Measurements from ENCODE around the gene CYP11A1. TPM values are rescaled to one million over a fixed set of nuclear protein-coding genes. Genes with fewer than 3 reads are reported as not detected.

Gene CYP11A1
- polyA plus RNA-seq, 2 donors: 2.3 to 5.7 TPM

DNA sequence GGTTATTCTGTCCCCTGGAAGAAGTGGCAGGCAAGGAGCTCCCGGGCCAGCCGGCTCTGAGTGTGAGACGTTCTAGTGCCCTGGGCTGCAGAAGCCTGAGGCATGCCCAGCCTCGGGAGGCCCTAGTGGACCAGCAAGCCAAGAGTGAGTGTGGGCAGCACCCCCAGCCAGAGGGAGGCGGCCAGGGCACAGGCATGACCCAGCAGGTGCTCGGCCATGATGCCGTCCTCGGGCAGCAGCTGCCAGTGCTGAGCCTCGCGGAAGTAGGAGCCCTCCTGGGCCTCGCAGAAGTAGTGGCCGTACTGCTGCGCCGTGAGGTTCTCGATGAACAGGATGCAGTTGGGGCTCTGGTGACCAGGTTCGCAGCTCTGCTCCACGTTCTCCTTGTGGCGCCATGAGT, 43.1 kb upstream of the CYP11A1 start:
- no peaks in the 10 kb centered on the region for H3K9me3 ChIP-seq (ENCODE audit: control insufficient read depth in 2 of 2, insufficient read depth in 1 of 2, low read depth in 1 of 2, low read length in 1 of 2)
- 93 to 95% methylated on average over 18 of the region's 18 CpGs for whole genome bisulfite sequencing, 2 donors
- no peak overlapping the region for H3K4me3 ChIP-seq (ENCODE audit: low read depth in 1 of 2, low read length in 2 of 2)
- peaks cover 0 to 2% of the 10 kb centered on the region in 2 donors for H3K36me3 ChIP-seq (ENCODE audit: control insufficient read depth in 2 of 2, insufficient read depth in 2 of 2, low read length in 1 of 2)
- H3K4me1 ChIP-seq (ENCODE audit: control insufficient read depth in 2 of 2, insufficient read depth in 2 of 2, low read length in 1 of 2): peaks cover 0 to 3% of the 10 kb centered on the region in 2 donors
- H3K27ac ChIP-seq (ENCODE audit: low read depth in 2 of 2, low read length in 1 of 2): no peak overlapping the region
- H3K27me3 ChIP-seq (ENCODE audit: control insufficient read depth in 1 of 2, insufficient read depth in 2 of 2, low read length in 2 of 2): no peaks in the 10 kb centered on the region

DNA sequence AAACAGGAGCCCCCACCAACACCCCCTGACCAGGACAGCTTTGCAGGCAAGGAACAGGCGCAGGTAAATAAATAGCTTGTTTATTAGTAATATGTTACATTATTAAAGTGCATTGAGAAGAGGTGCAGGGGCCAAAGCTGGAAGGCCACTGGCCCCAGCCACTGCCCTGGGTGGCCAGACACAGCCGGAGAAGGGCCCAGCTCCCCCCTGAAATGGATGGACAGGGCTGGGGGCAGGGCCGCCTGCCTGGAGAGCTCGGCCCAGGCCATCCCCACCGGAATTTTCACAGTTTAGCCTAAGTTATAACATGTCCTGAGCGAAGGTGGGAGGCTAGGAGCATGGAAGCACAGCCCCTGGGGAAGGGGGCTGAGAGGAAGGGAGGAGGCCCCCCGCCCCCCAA, 41.8 kb upstream of the CYP11A1 start:
- WGBS, 2 donors: 86 to 87% methylated on average over 6 to 7 of the region's 7 CpGs
- H3K4me1 ChIP-seq (ENCODE audit: control insufficient read depth in 2 of 2, insufficient read depth in 2 of 2, low read length in 1 of 2): peaks cover 0 to 2% of the 10 kb centered on the region in 2 donors
- H3K9me3 ChIP-seq (ENCODE audit: control insufficient read depth in 2 of 2, insufficient read depth in 1 of 2, low read depth in 1 of 2, low read length in 1 of 2): no peaks in the 10 kb centered on the region
- H3K36me3 ChIP-seq (ENCODE audit: control insufficient read depth in 2 of 2, insufficient read depth in 2 of 2, low read length in 1 of 2): no peaks in the 10 kb centered on the region
- no peak overlapping the region for H3K27ac ChIP-seq (ENCODE audit: low read depth in 2 of 2, low read length in 1 of 2)
- no peak overlapping the region for H3K4me3 ChIP-seq (ENCODE audit: low read depth in 1 of 2, low read length in 2 of 2)
- H3K27me3 ChIP-seq (ENCODE audit: control insufficient read depth in 1 of 2, insufficient read depth in 2 of 2, low read length in 2 of 2): no peaks in the 10 kb centered on the region

DNA sequence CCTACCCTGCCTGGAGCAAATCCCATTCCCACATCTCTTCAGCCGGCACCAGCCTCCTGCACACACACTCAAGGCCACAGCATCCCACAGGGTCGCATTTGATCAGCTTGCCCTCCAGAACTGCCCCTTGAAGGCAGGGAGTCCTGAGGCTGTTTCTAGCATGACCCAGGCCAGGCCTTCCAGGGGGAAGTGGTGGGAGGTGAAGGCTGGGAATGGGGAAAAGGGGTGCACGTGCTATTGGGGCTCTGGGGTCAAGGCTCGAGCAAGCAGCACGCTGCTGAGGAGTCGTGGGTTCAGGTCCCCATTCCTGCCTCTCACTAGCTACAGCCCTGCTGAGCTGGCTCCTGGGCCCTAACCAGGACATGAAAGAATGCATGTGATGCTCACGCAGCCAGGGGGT, 41.4 kb upstream of the CYP11A1 start:
- WGBS, 2 donors: 80 to 90% methylated on average over 7 of the region's 7 CpGs
- H3K4me3 ChIP-seq (ENCODE audit: low read depth in 1 of 2, low read length in 2 of 2): no peak overlapping the region
- peaks cover 0 to 2% of the 10 kb centered on the region in 2 donors for H3K4me1 ChIP-seq (ENCODE audit: control insufficient read depth in 2 of 2, insufficient read depth in 2 of 2, low read length in 1 of 2)
- H3K9me3 ChIP-seq (ENCODE audit: control insufficient read depth in 2 of 2, insufficient read depth in 1 of 2, low read depth in 1 of 2, low read length in 1 of 2): no peaks in the 10 kb centered on the region
- no peaks in the 10 kb centered on the region for H3K27me3 ChIP-seq (ENCODE audit: control insufficient read depth in 1 of 2, insufficient read depth in 2 of 2, low read length in 2 of 2)
- no peak overlapping the region for H3K27ac ChIP-seq (ENCODE audit: low read depth in 2 of 2, low read length in 1 of 2)
- H3K36me3 ChIP-seq (ENCODE audit: control insufficient read depth in 2 of 2, insufficient read depth in 2 of 2, low read length in 1 of 2): no peaks in the 10 kb centered on the region

DNA sequence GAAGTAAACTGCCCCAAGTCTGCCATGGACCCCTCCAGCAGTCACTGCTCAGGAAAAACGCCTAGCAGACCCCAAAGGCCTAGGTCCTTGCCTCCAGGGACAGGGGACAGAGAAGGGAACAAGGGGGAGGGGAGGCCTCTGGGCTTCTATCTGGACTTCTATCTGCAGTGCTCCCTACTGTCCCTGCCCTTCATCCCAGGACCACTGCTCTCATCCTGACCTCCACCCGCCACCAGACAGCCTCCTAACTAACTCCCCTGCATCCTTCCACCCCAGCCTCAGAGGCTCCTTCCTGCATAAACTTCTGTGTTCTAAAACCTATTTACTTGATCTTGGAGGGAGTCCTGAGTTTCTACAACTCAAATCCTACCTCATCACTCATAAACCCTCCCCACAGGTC, 40.9 kb upstream of the CYP11A1 start:
- Histone ChIP-seq H3K4me3 (ENCODE audit: low read depth in 1 of 2, low read length in 2 of 2) (no peak overlapping the region), H3K9me3 (ENCODE audit: control insufficient read depth in 2 of 2, insufficient read depth in 1 of 2, low read depth in 1 of 2, low read length in 1 of 2) (no peaks in the 10 kb centered on the region), H3K27ac (ENCODE audit: low read depth in 2 of 2, low read length in 1 of 2) (no peak overlapping the region), H3K27me3 (ENCODE audit: control insufficient read depth in 1 of 2, insufficient read depth in 2 of 2, low read length in 2 of 2) (no peaks in the 10 kb centered on the region), H3K4me1 (ENCODE audit: control insufficient read depth in 2 of 2, insufficient read depth in 2 of 2, low read length in 1 of 2) (peaks cover 0 to 2% of the 10 kb centered on the region in 2 donors), H3K36me3 (ENCODE audit: control insufficient read depth in 2 of 2, insufficient read depth in 2 of 2, low read length in 1 of 2) (no peaks in the 10 kb centered on the region)
- 76 to 81% methylated on average over 2 of the region's 2 CpGs for WGBS, 2 donors

DNA sequence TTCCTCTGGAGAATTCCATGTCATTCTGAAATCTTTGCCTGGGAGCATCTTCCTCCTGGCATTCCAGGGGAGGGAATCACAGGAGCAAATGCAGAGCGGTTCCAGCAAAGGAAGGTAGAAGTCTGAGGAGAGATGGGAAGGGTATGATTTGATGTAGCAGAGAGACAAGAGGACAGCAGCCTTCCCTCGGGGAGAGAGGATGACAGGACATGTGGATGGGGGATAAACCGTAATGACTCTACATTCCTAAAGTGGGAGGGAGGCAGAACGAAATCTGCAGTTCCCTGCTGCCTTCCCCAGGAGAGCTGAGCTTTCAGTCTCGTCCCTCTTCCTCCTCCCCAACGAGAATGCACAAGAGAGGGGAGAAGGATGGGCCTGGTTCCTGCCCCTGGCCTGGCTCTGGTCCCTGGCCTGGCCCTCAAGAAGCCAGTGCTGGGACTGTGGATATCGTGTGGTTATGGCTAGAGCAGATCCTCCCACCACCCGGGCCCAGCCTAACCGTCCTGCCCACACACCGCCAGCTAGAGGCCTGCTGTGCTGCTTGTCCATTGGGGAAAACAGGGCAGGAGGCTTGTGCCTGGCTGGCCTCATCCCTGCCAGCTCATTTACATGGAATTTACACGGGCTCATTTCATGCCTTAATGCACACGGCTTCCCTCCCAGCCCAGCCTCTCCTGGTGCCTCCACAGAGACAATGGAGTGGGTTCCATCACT, 39.7 kb upstream of the CYP11A1 start:
- Histone ChIP-seq H3K27ac (ENCODE audit: low read depth in 2 of 2, low read length in 1 of 2) (no peak overlapping the region), H3K36me3 (ENCODE audit: control insufficient read depth in 2 of 2, insufficient read depth in 2 of 2, low read length in 1 of 2) (no peaks in the 10 kb centered on the region), H3K4me3 (ENCODE audit: low read depth in 1 of 2, low read length in 2 of 2) (no peak overlapping the region), H3K4me1 (ENCODE audit: control insufficient read depth in 2 of 2, insufficient read depth in 2 of 2, low read length in 1 of 2) (peaks cover 0 to 2% of the 10 kb centered on the region in 2 donors), H3K27me3 (ENCODE audit: control insufficient read depth in 1 of 2, insufficient read depth in 2 of 2, low read length in 2 of 2) (no peaks in the 10 kb centered on the region), H3K9me3 (ENCODE audit: control insufficient read depth in 2 of 2, insufficient read depth in 1 of 2, low read depth in 1 of 2, low read length in 1 of 2) (no peaks in the 10 kb centered on the region)
- 45 to 49% methylated on average over 11 to 12 of the region's 12 CpGs for WGBS, 2 donors

DNA sequence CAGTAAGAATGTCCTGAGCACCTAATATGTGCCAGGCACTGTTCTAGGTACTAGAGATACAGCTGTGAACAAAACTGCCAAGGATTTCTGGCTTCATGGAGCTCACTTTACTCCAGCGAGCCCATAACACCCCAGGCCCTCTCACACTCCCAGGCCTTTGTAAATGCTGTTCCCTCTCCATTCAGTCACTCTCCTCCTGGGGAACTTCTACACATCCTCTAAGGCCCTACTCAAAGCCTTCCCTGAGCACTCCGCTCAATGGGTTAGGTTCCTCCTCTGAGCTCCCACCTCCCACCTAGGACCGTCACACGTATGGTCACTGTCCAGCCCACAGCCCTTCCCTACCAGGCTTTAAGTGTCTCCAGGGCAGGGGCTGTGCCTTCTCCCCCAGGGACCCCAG, 39.1 kb upstream of the CYP11A1 start:
- WGBS, 2 donors: 82 to 90% methylated on average over 4 of the region's 4 CpGs
- H3K27me3 ChIP-seq (ENCODE audit: control insufficient read depth in 1 of 2, insufficient read depth in 2 of 2, low read length in 2 of 2): no peaks in the 10 kb centered on the region
- no peaks in the 10 kb centered on the region for H3K9me3 ChIP-seq (ENCODE audit: control insufficient read depth in 2 of 2, insufficient read depth in 1 of 2, low read depth in 1 of 2, low read length in 1 of 2)
- no peak overlapping the region for H3K27ac ChIP-seq (ENCODE audit: low read depth in 2 of 2, low read length in 1 of 2)
- peaks cover 0 to 2% of the 10 kb centered on the region in 2 donors for H3K4me1 ChIP-seq (ENCODE audit: control insufficient read depth in 2 of 2, insufficient read depth in 2 of 2, low read length in 1 of 2)
- H3K4me3 ChIP-seq (ENCODE audit: low read depth in 1 of 2, low read length in 2 of 2): no peak overlapping the region
- H3K36me3 ChIP-seq (ENCODE audit: control insufficient read depth in 2 of 2, insufficient read depth in 2 of 2, low read length in 1 of 2): no peaks in the 10 kb centered on the region

DNA sequence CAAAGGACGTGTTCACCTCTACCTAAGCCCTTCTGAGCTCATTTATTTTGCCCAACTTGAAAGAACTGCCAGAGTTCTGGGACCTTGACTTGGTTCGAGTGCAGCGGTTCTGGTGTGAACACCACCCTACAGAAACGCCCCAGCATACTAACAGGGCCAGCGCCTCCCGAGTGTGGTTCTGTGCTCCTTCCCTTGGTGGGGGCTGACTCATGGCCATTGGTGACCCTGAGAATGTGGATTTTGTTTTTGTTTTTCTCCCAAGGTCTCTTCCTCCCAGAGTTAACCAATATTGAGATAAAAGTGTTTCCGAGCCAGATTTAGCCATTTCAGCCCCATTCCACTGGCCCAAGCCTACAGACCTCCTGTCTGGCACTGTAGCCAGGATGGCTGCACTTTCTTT, 38.4 kb upstream of the CYP11A1 start:
- Histone ChIP-seq H3K27ac (ENCODE audit: low read depth in 2 of 2, low read length in 1 of 2) (no peak overlapping the region), H3K9me3 (ENCODE audit: control insufficient read depth in 2 of 2, insufficient read depth in 1 of 2, low read depth in 1 of 2, low read length in 1 of 2) (no peaks in the 10 kb centered on the region), H3K4me3 (ENCODE audit: low read depth in 1 of 2, low read length in 2 of 2) (no peak overlapping the region), H3K36me3 (ENCODE audit: control insufficient read depth in 2 of 2, insufficient read depth in 2 of 2, low read length in 1 of 2) (no peaks in the 10 kb centered on the region), H3K27me3 (ENCODE audit: control insufficient read depth in 1 of 2, insufficient read depth in 2 of 2, low read length in 2 of 2) (no peaks in the 10 kb centered on the region), H3K4me1 (ENCODE audit: control insufficient read depth in 2 of 2, insufficient read depth in 2 of 2, low read length in 1 of 2) (peaks cover 3 to 6% of the 10 kb centered on the region in 2 donors)
- 83 to 88% methylated on average over 7 of the region's 7 CpGs for WGBS, 2 donors

DNA sequence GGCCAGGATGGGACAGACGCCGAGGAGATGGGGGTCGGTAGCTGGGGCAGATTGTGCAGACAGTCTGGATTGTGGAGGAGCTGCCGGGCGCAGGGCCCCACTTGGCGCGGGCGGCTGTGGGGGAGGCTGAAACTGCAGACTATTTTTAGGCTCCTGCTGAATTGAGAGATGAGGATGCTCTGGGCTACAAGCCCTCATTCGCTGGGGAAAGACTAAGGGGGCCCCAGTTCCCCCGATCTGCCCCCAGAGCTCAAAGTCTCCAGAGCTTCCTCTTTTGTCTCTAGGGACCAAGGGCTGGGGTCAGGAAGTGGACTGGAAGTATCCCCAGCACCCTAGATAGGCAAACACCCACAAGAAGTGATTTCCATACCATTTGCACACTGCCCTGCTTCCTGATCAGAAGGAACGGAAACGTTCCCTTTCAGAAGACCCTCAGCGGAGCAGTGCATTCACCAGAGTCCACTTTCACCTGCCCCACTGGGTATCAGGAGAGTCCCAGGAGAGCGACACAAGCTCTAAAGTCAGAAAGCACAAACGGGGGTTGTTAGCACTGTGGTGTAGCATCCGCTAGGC, 36.6 kb upstream of the CYP11A1 start:
- H3K27ac ChIP-seq (ENCODE audit: low read depth in 2 of 2, low read length in 1 of 2): no peak overlapping the region
- H3K27me3 ChIP-seq (ENCODE audit: control insufficient read depth in 1 of 2, insufficient read depth in 2 of 2, low read length in 2 of 2): no peaks in the 10 kb centered on the region
- H3K4me1 ChIP-seq (ENCODE audit: control insufficient read depth in 2 of 2, insufficient read depth in 2 of 2, low read length in 1 of 2): peaks cover 3 to 6% of the 10 kb centered on the region in 2 donors
- WGBS, 2 donors: 64% methylated on average over 16 of the region's 16 CpGs
- H3K9me3 ChIP-seq (ENCODE audit: control insufficient read depth in 2 of 2, insufficient read depth in 1 of 2, low read depth in 1 of 2, low read length in 1 of 2): no peaks in the 10 kb centered on the region
- H3K36me3 ChIP-seq (ENCODE audit: control insufficient read depth in 2 of 2, insufficient read depth in 2 of 2, low read length in 1 of 2): no peaks in the 10 kb centered on the region
- H3K4me3 ChIP-seq (ENCODE audit: low read depth in 1 of 2, low read length in 2 of 2): no peak overlapping the region

DNA sequence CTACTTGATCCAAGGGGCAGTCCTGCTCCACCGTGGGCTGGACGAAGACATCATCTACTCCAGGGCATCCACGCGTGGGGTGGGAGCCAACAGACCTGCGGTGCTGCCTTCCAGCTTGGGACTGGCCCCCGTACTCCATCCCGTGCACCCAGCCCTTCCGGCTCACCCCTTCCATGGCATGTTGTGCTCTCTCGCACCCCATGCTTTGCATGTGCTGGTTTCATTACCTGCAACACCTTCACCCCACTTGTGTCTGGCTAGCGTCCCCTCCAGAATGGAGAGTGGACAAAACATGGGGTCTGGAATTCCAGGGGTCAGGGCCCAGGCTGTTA, 36.1 kb upstream of the CYP11A1 start:
- WGBS, 2 donors: 79 to 86% methylated on average over 10 of the region's 10 CpGs

More for the DNA sequence above, 36.1 kb upstream of the CYP11A1 start:
- H3K9me3 ChIP-seq (ENCODE audit: control insufficient read depth in 2 of 2, insufficient read depth in 1 of 2, low read depth in 1 of 2, low read length in 1 of 2): no peaks in the 10 kb centered on the region
- no peak overlapping the region for H3K4me3 ChIP-seq (ENCODE audit: low read depth in 1 of 2, low read length in 2 of 2)
- H3K4me1 ChIP-seq (ENCODE audit: control insufficient read depth in 2 of 2, insufficient read depth in 2 of 2, low read length in 1 of 2): peaks cover 3 to 6% of the 10 kb centered on the region in 2 donors
- H3K27me3 ChIP-seq (ENCODE audit: control insufficient read depth in 1 of 2, insufficient read depth in 2 of 2, low read length in 2 of 2): no peaks in the 10 kb centered on the region
- H3K36me3 ChIP-seq (ENCODE audit: control insufficient read depth in 2 of 2, insufficient read depth in 2 of 2, low read length in 1 of 2): no peaks in the 10 kb centered on the region
- no peak overlapping the region for H3K27ac ChIP-seq (ENCODE audit: low read depth in 2 of 2, low read length in 1 of 2)

Data from esophagus (tissue), 2 donors.